Lower leg skin (tissue), 4 donors: ENCODE measurements around the gene NOM1. TPM values are rescaled to one million over a fixed set of nuclear protein-coding genes. Genes with fewer than 3 reads are reported as not detected.

Experiments used
- DNase-seq, 2 donors: peaks; one replicate each; pipeline ENCODE4 v3.0.0-alpha.2; 2019; ENCODE audit warnings: low spot score in 2 of 2
- H3K4me3 ChIP-seq: fragments of 200-600 bp; sonication (generic); 2 replicates; pipeline ENCODE4 v1.5.1; 2017; ENCODE audit warnings: mild to moderate bottlenecking, low read depth; ENCODE audit not compliant: poor library complexity, severe bottlenecking
- CTCF ChIP-seq, 3 donors: fragments of 450-650 bp; IDR thresholded peaks; one replicate each; pipeline ENCODE4 v1.5.1; 2016; ENCODE audit warnings: antibody characterized with exemption in 3 of 3, mild to moderate bottlenecking in 3 of 3, moderate library complexity in 2 of 3
- POLR2A ChIP-seq, 2 donors: fragments of 450-650 bp; IDR thresholded peaks; one replicate each; pipeline ENCODE4 v1.6.1; 2016 to 2017; ENCODE audit warnings: antibody characterized with exemption in 2 of 2, mild to moderate bottlenecking in 1 of 2, moderate library complexity in 1 of 2
- WGBS, 2 donors: methylation state at CpG; one replicate each; pipeline ENCODE4 v1.1.5; 2018; 5-methylcytosine and 5-hydroxymethylcytosine counted together
- intact Hi-C: fragments of 100-400 bp; cut with DNase I; formaldehyde crosslinking; loops from one replicate; pipeline ENCODE4 v1.15.0; 2023; ENCODE audit warnings: low total_unique reads
- total RNA-seq, 4 donors: library from RNA; depleted of rRNA; stranded (reverse); fragments of >200 nt; gene quantifications; one replicate each; pipeline ENCODE4 v1.1.0, GENCODE V29; 2016

Gene NOM1
- total RNA-seq, 4 donors from 2014 or later, result 9.0 to 26.4 (median 17.4) TPM

- 88 to 94% methylated on average over 8 of the region's 8 CpGs for WGBS, 2 donors
- no peak overlapping the region for H3K4me3 ChIP-seq
- no peak for TF ChIP-seq CTCF (IDR thresholded peaks at IDR 0.05)
- no peak for TF ChIP-seq POLR2A (IDR thresholded peaks at IDR 0.05)
- peak in 1 of 2 donors; percentile 21 for DNase-seq
- intact Hi-C loops, result no loop called here
These were observed 36.9 kb downstream of the NOM1 start for GRCh38 chr7:156986378-156986777.

DNA sequence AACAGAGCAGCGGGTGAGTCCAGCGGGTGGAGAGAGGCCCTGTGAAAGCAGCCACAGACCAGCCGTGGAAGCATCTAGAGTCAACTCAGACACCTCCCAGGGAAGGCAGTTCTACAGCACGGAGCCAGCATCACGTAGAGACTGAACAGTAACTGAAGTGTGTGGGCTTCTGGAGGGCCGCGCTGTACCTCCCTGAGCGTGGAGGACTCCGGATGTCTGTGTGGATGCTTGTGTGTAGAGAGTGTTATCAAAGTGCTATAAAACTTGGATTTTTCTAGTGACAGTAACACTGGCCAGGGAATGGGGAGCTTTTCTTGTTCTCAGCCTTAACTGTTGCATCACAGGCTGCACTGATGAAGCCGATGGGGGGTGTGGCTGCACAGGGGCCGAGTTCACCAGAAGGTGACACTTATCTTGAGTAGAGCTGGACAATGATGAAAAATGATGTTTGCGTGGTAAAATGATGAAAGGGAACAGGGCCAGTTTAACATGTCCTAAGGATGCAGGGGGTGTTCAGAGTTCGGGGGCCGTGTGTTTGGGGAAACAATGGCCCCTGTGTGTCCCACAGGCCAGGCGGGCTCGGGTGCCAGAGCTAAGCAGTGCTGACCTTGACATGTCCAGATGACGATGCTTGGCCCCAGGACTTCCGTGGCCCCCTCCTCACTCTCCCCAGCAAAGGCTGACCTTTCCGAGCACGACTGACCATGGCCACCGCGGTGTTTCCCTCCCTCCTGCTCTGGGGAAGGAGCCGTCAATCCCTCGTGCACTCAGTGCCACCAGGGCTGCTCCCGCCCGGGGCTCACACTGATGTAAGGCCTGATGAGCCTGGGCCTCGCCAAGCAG, 39.1 kb downstream of the NOM1 start:
- H3K4me3 ChIP-seq, result no peak overlapping the region
- DNase-seq, result peak in 1 of 2 donors; percentile 79
- TF ChIP-seq CTCF (IDR thresholded peaks at IDR 0.05) (no peak), POLR2A (IDR thresholded peaks at IDR 0.05) (no peak)
- intact Hi-C loops, result no loop called here
- 84 to 88% methylated on average over 27 of the region's 27 CpGs for WGBS, 2 donors

DNA sequence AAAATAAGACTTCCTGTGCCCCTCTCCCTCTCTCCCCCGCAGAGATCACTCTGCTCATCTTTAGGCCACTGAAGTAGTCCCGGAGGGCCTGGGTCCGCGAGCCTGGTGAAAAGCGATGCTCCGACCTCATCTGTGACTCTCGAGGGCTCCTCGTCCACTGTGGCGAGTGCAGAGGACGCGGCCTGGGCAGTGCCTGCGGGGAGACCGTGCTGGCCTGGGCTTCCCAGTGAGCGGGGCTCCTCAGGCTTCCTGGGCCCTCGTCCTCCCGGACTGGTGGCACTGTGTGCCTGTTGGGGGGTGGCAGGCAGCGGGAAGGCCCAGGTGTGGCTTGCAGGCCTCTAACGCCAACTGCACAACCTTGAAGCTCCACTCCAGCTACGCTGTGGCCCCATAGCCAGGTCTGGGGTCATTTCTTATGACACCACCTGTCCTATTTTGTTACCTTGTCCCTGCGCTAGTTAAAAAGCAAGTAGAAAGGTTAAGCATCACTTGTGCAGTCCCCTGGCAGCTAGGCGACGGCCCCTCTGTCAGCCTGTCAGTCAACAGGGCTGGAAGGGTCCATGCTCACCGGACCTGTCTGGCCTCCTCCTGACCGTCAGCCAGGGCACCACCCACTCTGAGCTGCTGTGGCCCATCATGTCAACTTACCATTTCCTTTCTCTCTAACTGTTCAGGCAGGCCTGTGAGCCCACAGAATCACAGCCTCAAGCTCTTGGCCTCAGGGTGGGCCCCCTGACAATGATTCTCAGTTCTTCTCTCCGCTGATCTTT, 40.4 kb downstream of the NOM1 start:
- 90 to 93% methylated on average over 24 to 25 of the region's 25 CpGs for WGBS, 2 donors
- no peak overlapping the region for H3K4me3 ChIP-seq
- intact Hi-C loops, result no loop called here
- DNase-seq, result peak in 1 of 2 donors; percentile 77
- TF ChIP-seq CTCF (IDR thresholded peaks at IDR 0.05), result no peak
- TF ChIP-seq POLR2A (IDR thresholded peaks at IDR 0.05), result no peak

- DNase-seq, result peak in 1 of 2 donors; percentile 81
These were observed 43.8 kb downstream of the NOM1 start for GRCh38 chr7:156993021-156993924.

More at GRCh38 chr7:156993021-156993924, 43.8 kb downstream of the NOM1 start:
- 63 to 71% methylated on average over 18 to 32 of the region's 32 CpGs for WGBS, 2 donors
- intact Hi-C loops, result no loop called here
- H3K4me3 ChIP-seq, result no peak overlapping the region
- TF ChIP-seq CTCF (IDR thresholded peaks at IDR 0.05) (no peak), POLR2A (IDR thresholded peaks at IDR 0.05) (no peak)
